ENCODE measurements around the gene PBRM1. TPM values are rescaled to one million over a fixed set of nuclear protein-coding genes. Genes with fewer than 3 reads are reported as not detected.

Gene PBRM1
- total RNA-seq, 1 donor from 2014 or later: 192 TPM

DNA sequence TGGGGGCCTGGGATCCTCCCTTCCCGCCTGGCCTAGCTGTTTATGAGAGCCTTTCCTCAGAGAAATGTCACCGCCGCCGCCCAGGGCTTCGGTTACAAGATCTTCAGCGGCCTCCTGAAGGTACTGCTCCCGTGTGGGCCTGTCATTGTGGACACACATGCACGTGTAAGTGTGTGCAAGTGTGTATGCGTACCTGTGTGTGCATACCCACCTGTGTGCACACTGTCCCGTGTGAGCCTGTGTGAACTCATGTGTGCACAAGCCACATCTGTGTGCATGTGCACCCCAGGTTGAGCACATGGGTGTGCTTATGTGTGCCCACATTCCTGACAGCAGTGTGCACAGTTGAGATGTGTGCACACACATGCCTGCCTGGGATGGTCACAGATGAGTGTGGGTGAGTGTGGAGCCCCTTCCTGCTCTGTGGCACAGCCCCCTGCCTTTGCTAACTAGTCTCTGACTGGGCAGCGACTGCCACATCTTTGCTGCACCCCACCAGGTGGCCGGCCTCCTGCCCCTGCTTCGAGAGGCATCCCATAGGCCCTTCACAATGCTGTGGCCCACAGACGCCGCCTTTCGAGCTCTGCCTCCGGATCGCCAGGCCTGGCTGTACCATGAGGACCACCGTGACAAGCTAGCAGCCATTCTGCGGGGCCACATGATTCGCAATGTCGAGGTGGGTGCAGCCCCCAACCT, 166.1 kb downstream of the PBRM1 start:
- Mint-ChIP-seq H3K4me1 (ENCODE audit: low read depth, unreplicated experiment) (peaks cover 11% of the 10 kb centered on the region), H3K9me3 (ENCODE audit: unreplicated experiment) (peaks cover 8% of the 10 kb centered on the region), H3K4me3 (ENCODE audit: unreplicated experiment) (no peak overlapping the region), H3K27me3 (ENCODE audit: unreplicated experiment) (peaks cover 9% of the 10 kb centered on the region), H3K27ac (ENCODE audit: unreplicated experiment) (no peak overlapping the region), H3K36me3 (ENCODE audit: unreplicated experiment) (no peaks in the 10 kb centered on the region)
- no peak for DNase-seq
- TF ChIP-seq, protein P1, sequence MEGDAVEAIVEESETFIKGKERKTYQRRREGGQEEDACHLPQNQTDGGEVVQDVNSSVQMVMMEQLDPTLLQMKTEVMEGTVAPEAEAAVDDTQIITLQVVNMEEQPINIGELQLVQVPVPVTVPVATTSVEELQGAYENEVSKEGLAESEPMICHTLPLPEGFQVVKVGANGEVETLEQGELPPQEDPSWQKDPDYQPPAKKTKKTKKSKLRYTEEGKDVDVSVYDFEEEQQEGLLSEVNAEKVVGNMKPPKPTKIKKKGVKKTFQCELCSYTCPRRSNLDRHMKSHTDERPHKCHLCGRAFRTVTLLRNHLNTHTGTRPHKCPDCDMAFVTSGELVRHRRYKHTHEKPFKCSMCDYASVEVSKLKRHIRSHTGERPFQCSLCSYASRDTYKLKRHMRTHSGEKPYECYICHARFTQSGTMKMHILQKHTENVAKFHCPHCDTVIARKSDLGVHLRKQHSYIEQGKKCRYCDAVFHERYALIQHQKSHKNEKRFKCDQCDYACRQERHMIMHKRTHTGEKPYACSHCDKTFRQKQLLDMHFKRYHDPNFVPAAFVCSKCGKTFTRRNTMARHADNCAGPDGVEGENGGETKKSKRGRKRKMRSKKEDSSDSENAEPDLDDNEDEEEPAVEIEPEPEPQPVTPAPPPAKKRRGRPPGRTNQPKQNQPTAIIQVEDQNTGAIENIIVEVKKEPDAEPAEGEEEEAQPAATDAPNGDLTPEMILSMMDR (IDR thresholded peaks at IDR 0.05; ENCODE audit: partially characterized antibody, unreplicated experiment): no peak

DNA sequence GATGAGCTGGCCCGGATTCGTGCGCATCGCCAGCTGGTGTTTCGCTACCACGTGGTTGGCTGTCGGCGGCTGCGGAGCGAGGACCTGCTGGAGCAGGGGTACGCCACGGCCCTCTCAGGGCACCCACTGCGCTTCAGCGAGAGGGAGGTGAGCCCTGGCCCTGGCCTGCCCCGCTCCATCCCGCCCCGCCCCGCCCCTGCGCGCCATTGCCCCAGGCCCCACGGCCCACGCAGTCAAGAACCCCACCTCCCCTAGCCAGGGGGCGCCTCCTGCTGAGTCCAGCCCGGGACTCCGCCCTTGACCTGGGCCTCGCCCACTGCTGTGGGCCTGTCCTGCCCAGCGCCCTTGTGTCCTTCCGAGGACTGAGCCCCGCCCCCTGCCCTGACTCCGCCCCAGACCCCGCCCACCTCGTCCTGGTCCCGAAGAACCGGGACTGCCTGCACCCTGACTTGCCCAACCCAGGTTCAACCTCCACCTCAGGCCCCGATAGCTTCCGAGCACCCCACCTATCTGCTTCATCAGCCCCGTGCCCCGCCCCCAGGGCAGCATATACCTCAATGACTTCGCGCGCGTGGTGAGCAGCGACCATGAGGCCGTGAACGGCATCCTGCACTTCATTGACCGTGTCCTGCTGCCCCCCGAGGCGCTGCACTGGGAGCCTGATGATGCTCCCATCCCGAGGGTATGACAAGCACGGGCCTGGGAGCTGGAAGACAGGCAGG, 166.8 kb downstream of the PBRM1 start:
- peaks cover 6% of the 10 kb centered on the region for H3K9me3 Mint-ChIP-seq (ENCODE audit: unreplicated experiment)
- DNase-seq: no peak
- peaks cover 11% of the 10 kb centered on the region for H3K4me1 Mint-ChIP-seq (ENCODE audit: low read depth, unreplicated experiment)
- peaks cover 9% of the 10 kb centered on the region for H3K27me3 Mint-ChIP-seq (ENCODE audit: unreplicated experiment)
- no peak overlapping the region for H3K27ac Mint-ChIP-seq (ENCODE audit: unreplicated experiment)
- no peak overlapping the region for H3K4me3 Mint-ChIP-seq (ENCODE audit: unreplicated experiment)
- TF ChIP-seq, protein P1 (IDR thresholded peaks at IDR 0.05; ENCODE audit: partially characterized antibody, unreplicated experiment): no peak
- H3K36me3 Mint-ChIP-seq (ENCODE audit: unreplicated experiment): no peaks in the 10 kb centered on the region

DNA sequence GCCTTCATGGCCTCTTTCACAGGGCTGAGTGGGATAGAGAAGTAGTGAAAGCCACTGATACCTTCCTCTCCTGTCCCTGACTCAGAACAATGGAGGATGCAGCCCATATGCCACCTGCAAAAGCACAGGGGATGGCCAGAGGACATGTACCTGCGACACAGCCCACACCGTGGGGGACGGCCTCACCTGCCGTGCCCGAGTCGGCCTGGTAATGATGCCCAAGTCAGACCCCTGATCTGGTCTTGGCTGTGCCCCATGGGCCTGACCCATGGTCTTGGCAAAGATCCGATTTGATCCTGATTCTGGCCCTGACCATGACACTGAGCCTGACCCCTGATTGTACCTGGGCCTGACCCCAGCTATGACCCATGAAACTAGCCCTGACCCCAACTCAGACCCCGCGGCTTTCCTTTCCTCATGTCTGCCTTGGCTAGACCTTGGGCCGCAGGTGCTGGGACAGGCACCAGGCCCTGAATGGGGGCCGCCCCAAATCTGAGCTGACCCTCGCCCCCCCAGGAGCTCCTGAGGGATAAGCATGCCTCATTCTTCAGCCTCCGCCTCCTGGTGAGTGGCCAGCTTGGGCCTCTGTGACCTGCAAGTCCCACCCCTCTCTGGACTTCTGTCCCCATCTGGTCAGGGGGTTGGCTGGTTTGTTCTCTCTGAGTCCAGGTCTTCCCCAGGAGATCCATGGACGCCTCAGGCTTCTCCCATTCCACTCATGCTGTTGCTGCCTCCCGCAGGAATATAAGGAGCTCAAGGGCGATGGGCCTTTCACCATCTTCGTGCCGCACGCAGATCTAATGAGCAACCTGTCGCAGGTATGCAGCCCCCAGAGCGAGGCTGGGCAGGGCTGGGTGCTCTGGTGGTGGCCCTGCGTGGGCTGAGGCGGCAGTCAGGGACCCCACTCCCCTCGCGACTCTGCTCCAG, 167.7 kb downstream of the PBRM1 start:
- H3K27ac Mint-ChIP-seq (ENCODE audit: unreplicated experiment): no peak overlapping the region
- TF ChIP-seq, protein P1 (IDR thresholded peaks at IDR 0.05; ENCODE audit: partially characterized antibody, unreplicated experiment): no peak
- H3K27me3 Mint-ChIP-seq (ENCODE audit: unreplicated experiment): peaks cover 9% of the 10 kb centered on the region
- DNase-seq: no peak
- H3K4me1 Mint-ChIP-seq (ENCODE audit: low read depth, unreplicated experiment): peaks cover 11% of the 10 kb centered on the region
- peaks cover 6% of the 10 kb centered on the region for H3K9me3 Mint-ChIP-seq (ENCODE audit: unreplicated experiment)
- H3K4me3 Mint-ChIP-seq (ENCODE audit: unreplicated experiment): no peak overlapping the region
- no peaks in the 10 kb centered on the region for H3K36me3 Mint-ChIP-seq (ENCODE audit: unreplicated experiment)

DNA sequence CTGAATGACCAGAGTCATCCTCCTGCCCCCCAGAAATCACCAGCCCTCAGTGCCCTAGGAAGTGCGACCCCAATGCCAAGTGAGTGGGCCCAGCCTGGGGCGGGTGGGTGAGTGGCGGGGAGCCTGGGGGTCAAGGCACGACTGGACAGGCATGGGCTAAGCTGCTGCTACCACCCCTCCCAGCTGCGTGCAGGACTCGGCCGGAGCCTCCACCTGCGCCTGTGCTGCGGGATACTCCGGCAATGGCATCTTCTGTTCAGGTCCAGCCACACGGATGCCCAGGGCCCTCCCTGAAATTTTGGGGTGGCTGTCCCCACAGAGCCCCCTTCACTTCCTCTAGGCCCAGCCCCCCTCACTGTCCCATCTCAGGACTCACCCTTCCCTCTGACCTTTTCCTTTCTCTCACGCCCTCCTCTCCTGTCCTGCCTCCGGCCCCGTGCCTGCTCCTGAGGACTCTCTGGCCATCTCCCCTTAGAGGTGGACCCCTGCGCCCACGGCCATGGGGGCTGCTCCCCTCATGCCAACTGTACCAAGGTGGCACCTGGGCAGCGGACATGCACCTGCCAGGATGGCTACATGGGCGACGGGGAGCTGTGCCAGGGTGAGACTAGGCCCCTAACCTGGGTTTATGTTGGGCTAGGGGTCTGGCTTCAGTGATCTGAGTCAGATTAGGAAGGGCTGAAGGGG, 169.1 kb downstream of the PBRM1 start:
- TF ChIP-seq, protein P1 (IDR thresholded peaks at IDR 0.05; ENCODE audit: partially characterized antibody, unreplicated experiment): no peak
- peaks cover 8% of the 10 kb centered on the region for H3K9me3 Mint-ChIP-seq (ENCODE audit: unreplicated experiment)
- H3K27ac Mint-ChIP-seq (ENCODE audit: unreplicated experiment): no peak overlapping the region
- no peak for DNase-seq
- H3K4me1 Mint-ChIP-seq (ENCODE audit: low read depth, unreplicated experiment): peaks cover 15% of the 10 kb centered on the region
- no peak overlapping the region for H3K4me3 Mint-ChIP-seq (ENCODE audit: unreplicated experiment)
- peaks cover 9% of the 10 kb centered on the region for H3K27me3 Mint-ChIP-seq (ENCODE audit: unreplicated experiment)
- no peaks in the 10 kb centered on the region for H3K36me3 Mint-ChIP-seq (ENCODE audit: unreplicated experiment)

Data from glutamatergic neuron (in vitro differentiated cells).